Effector memory CD4-positive, alpha-beta T cell (primary cell): ENCODE data around the gene KIF26A.
"Not testable (repeated sequence)": the region's sequence is repeated elsewhere in the genome, so short reads cannot be mapped to it uniquely, and the experiment has no call there.

Experiments
- DNase-seq, 3 donors: peaks; one replicate each; pipeline ENCODE4 v3.0.0-alpha.2; 2020
- H3K27ac ChIP-seq: 2 replicates; pipeline ENCODE4 v1.7.0; 2013; ENCODE audit warnings: mild to moderate bottlenecking, low read length, moderate library complexity; ENCODE audit not compliant: insufficient read depth, poor library complexity, severe bottlenecking
- H3K27me3 ChIP-seq: replicated peaks from 2 replicates; pipeline ENCODE4 v1.7.0; 2013; ENCODE audit warnings: mild to moderate bottlenecking, low read length; ENCODE audit not compliant: insufficient read depth, control insufficient read depth, poor library complexity, severe bottlenecking
- H3K36me3 ChIP-seq: 2 replicates; pipeline ENCODE4 v1.7.0; 2013; ENCODE audit warnings: mild to moderate bottlenecking, low read length, moderate library complexity; ENCODE audit not compliant: control insufficient read depth, insufficient read depth
- H3K4me1 ChIP-seq: 2 replicates; pipeline ENCODE4 v1.7.0; 2013; ENCODE audit warnings: low read length, mild to moderate bottlenecking; ENCODE audit not compliant: control insufficient read depth, insufficient read depth, poor library complexity, severe bottlenecking
- H3K4me3 ChIP-seq: 2 replicates; pipeline ENCODE4 v1.7.0; 2013; ENCODE audit warnings: low read length, low read depth, mild to moderate bottlenecking; ENCODE audit not compliant: insufficient read depth, poor library complexity, severe bottlenecking
- H3K9me3 ChIP-seq: 2 replicates; pipeline ENCODE4 v1.7.0; 2013; ENCODE audit warnings: mild to moderate bottlenecking, low read length, moderate library complexity; ENCODE audit not compliant: control insufficient read depth

KIF26A gene

DNA sequence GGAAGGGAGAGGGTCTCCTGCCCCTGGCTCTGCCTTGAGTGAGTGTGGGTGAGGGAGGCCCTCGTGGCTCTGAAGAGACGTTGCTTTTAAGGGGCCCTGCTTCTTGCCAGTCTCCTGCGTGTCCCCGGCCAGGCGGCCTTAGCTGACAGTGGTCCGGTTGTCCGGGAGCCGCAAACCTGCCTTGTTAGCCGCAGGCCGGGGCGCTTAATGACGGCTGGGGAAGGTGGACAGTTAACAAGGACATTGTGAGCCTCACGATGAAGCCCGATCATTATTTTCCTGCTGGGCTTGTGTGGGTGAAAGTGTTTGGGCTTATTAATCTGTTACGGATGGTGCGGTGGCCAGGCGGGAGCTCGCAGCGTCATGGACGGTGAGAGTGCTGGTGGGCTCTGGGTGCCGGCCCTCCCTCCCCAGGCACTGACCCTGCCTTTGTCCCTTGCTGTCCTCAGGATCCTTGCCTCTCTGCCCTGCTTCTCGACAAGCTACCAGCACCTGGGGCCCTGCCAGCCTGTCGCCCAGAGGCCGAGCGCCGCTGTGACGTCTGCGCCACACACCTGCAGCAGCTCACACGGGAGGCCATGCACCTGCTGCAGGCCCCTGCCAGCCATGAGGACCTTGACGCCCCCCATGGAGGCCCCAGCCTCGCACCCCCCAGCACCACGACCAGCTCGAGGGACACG, 13.3 kb downstream of the KIF26A start:
- H3K9me3 ChIP-seq: no peaks in the 10 kb centered on the region
- DNase-seq: no peak
- no peak overlapping the region for H3K27ac ChIP-seq
- no peaks in the 10 kb centered on the region for H3K4me1 ChIP-seq
- no peaks in the 10 kb centered on the region for H3K36me3 ChIP-seq
- H3K27me3 ChIP-seq: no peaks in the 10 kb centered on the region
- no peak overlapping the region for H3K4me3 ChIP-seq

DNA sequence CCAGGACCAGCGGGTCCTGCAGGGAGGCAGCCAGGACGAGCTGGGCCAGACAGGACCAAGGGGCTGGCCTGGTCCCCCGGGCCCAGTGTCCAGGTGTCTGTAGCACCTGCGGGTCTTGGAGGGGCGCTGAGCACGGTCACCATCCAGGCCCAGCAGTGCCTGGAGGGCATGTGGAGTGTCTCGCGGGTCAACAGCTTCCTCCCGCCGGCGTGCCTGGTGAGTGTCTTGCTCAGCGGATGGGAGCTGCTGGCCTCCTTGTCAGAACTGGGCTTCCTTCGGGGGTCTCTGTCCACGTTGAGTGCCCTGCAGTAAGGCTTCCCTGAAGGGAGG, 13.8 kb downstream of the KIF26A start:
- no peaks in the 10 kb centered on the region for H3K9me3 ChIP-seq
- no peak overlapping the region for H3K4me3 ChIP-seq
- H3K27ac ChIP-seq: no peak overlapping the region
- H3K4me1 ChIP-seq: no peaks in the 10 kb centered on the region
- H3K27me3 ChIP-seq: no peaks in the 10 kb centered on the region
- DNase-seq: no peak
- H3K36me3 ChIP-seq: no peaks in the 10 kb centered on the region

DNA sequence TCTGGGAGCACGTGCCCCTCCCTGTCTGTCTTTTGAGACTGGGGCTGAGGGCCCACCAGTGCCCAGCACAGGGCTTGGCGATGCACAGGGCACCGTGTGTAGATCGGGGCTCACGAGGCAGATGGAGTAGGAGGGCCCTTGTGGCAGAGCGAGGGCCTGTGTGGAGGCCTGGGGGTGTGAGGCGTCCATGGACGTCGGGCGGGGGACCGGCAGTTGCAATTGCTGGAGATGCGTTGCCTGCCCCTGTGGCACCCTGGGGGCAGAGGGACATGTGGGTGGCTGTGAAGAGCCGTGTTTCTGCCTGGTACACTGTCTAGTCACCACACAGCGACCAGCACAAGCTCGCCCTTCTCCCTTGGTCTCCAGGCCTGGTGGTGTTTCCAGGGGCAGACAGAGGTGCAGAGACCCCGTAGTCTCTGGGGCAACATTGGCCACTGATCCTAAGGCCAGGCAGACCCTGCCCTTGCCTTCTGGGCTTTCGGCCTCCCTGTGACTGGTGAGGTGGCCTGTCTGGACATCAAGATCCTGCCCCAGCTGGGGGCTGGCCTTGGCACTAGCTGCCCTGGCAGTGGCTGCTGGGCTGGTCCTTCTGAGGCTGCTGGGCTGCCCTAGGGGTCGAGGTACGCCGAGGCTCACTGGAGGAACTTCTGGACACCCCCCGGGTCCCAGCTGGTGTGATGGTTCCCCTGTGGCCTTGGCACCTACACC, 14.5 kb downstream of the KIF26A start:
- no peak overlapping the region for H3K4me3 ChIP-seq
- H3K9me3 ChIP-seq: no peaks in the 10 kb centered on the region
- H3K27me3 ChIP-seq: no peaks in the 10 kb centered on the region
- H3K4me1 ChIP-seq: no peaks in the 10 kb centered on the region
- H3K36me3 ChIP-seq: no peaks in the 10 kb centered on the region
- no peak for DNase-seq
- no peak overlapping the region for H3K27ac ChIP-seq

DNA sequence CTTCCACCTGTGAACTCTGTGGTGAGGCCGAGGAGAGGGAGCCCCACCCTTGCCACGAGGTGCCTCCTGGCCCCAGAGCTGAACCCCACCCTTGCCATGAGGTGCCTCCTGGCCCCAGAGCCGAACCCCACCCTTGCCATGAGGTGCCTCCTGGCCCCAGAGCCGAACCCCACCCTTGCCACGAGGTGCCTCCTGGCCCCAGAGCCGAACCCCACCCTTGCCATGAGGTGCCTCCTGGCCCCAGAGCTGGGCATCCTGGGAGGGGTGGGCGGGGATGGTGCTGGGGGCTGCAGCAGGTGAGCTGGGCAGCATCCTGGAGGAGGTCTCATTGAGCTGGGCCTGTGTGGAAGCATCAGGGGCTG, 15.0 kb downstream of the KIF26A start:
- not testable (repeated sequence) for DNase-seq, H3K4me3 ChIP-seq, H3K9me3 ChIP-seq, H3K27ac ChIP-seq, H3K4me1 ChIP-seq, H3K27me3 ChIP-seq, H3K36me3 ChIP-seq

DNA sequence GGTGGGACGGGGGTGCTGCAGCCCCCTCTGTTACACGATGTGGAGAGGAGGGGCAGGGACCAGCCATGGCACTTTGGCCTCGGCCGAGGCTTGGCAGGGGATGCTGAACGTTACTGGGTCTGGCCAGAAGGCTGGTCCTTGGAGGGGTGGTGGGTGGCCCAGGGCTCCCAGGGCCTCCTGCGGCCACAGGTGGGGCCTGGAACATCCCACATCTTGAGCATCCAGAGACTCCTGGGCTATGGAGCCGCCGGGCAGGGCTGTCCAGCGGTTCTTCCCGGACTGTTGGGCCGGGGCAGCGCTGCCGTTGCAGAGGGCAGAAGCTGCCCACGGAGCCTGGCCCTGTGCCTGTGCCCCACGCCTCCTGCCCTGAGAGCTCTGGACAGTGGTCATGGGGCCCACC, 15.9 kb downstream of the KIF26A start:
- Histone ChIP-seq H3K4me3 (no peak overlapping the region), H3K27me3 (no peaks in the 10 kb centered on the region), H3K36me3 (no peaks in the 10 kb centered on the region), H3K4me1 (no peaks in the 10 kb centered on the region), H3K27ac (no peak overlapping the region), H3K9me3 (no peaks in the 10 kb centered on the region)
- no peak for DNase-seq

DNA sequence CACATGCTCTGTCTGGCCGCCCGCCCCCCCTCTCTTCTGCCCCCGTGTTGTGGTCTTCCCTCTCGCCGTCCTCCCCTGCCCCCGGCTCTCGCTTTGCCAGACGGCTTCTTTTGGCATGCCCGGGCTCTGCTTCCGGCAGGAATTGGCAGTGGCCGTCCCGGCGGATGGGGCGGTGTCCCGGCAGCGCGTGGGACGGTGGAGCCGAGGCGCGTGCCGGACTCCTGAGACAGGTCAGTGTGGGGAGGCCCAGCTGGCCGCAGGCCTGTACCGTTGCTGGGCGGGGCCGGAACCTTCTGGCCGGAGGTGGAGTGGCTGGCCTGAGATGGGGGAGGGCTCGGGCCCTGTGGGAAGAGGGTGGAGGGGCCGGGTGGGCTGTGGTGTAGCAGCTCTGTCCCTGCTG, 17.1 kb downstream of the KIF26A start:
- no peaks in the 10 kb centered on the region for H3K27me3 ChIP-seq
- DNase-seq: no peak
- H3K9me3 ChIP-seq: no peaks in the 10 kb centered on the region
- H3K4me1 ChIP-seq: no peaks in the 10 kb centered on the region
- no peak overlapping the region for H3K4me3 ChIP-seq
- H3K36me3 ChIP-seq: no peaks in the 10 kb centered on the region
- no peak overlapping the region for H3K27ac ChIP-seq

DNA sequence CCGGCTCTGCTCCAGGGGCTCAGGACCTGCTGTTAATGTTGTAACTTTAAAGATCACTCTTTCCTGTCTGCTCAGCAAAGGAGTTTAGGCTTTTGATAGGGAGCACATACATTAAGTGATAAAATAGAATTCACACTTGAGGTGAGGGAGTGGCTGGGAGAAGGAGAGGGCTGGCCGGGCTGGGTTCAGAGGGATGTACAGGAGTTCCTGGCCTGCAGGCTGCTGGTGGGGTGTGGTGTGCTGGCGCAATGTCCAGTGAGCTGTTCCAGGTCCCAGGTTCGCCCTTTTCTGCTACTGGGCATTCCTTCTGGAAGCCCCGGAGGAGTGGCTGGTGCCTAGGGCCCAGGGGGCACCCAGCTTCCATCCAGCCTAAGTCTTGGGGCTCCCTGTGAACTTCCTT, 17.8 kb downstream of the KIF26A start:
- Histone ChIP-seq H3K9me3 (no peaks in the 10 kb centered on the region), H3K27ac (no peak overlapping the region), H3K4me1 (no peaks in the 10 kb centered on the region), H3K4me3 (no peak overlapping the region), H3K36me3 (no peaks in the 10 kb centered on the region), H3K27me3 (no peaks in the 10 kb centered on the region)
- DNase-seq: no peak

DNA sequence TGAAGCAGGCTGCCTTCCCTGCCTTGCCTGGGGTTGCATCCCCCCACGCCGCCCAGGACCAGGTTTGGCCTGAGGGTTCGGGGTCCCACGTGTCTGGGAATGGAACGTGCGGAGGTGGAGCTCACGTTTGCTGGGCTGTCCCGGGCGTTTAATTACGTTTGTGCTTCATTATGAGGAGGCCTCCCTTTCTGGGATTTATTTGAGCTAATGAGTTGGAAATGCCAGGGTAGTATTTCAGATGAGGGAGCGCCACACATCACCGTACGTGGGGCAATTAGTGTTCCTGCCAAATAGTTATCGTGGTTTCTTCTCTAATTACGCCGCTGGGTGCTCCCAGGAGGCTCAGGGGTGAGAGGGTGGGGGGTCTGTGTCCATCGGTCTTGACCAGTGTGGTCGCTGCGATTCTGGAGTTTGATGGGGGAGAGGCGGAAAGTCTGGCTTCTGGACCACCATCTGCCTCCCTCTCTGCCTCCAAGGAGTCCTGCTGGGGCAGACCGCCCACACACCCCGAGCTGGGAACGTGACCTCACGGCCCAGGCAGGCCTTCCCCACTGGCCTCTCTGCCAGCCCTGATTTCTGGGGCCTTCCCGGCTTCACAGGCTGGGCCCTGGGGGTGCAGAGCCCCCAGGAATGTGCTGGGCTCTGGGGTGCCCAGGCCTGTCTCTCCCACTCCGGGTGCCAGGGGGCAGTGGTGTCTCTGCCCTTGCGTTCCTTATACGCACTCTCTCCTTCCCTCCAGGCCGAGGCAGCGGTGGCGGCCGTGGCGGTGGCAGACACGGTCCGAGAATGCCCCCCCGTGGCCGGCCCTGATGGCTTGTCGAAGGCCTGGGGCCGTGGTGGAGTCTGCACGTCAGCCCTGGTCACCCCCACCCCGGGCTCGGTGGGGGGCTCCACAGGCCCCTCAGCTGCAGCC, 18.9 kb downstream of the KIF26A start:
- H3K9me3 ChIP-seq: no peaks in the 10 kb centered on the region
- no peaks in the 10 kb centered on the region for H3K4me1 ChIP-seq
- DNase-seq: no peak
- H3K36me3 ChIP-seq: no peaks in the 10 kb centered on the region
- H3K4me3 ChIP-seq: no peak overlapping the region
- H3K27ac ChIP-seq: no peak overlapping the region
- H3K27me3 ChIP-seq: no peaks in the 10 kb centered on the region

DNA sequence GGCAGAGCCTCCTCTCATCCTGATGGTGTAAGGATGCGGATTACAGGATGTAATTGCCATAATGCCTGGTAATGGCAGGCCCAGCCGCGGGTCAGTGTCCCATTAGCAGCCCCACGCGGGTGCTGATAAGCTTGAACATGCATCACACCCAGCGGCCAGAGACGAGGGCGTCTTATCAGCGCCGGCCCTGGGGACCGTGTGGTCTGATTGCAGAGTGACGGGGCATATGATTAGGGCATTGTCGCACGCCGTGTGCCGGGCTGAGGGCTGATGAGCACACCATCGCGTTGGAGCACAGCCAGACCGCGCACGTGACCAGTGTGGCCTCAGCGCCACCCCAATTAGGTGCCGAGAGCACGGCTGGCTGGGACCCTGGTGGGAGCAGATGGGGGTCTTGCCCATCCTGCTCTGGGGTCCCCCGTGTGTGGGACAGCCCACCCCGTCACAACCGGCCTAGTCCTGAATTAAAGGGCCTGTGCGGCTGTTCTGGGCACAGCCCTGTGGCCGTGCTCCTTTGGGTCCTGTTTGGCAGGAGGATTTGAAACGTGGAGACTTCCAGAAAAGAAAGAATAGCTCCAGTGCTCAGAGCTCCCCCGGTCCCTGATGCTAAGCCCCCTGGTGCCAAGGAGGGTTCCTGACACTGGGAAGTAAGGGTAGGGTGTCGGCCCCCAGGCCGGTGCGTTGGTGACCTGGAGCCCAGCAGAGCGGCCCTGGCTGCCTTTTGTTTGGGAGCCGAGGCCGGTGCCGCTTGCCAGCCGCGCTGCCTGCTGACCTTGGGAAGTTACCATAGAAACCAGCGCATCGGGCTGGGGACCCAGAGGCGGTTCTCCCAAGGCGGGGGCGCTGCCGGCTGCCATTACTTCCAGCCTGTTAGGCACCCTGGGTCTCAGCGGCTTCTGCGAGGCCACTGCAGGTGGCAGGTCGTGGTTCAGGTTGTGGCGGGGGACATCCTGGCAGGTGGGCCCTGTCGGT, 20.7 kb downstream of the KIF26A start:
- H3K4me3 ChIP-seq: no peak overlapping the region
- H3K4me1 ChIP-seq: no peaks in the 10 kb centered on the region
- DNase-seq: no peak
- H3K27ac ChIP-seq: no peak overlapping the region
- H3K36me3 ChIP-seq: no peaks in the 10 kb centered on the region
- H3K27me3 ChIP-seq: no peaks in the 10 kb centered on the region
- H3K9me3 ChIP-seq: no peaks in the 10 kb centered on the region
